Aortic smooth muscle cell (primary cell): Measurements from ENCODE around the gene PPP1CA. TPM values are rescaled to one million over a fixed set of nuclear protein-coding genes. Genes with fewer than 3 reads are reported as not detected.

Experiments
- total RNA-seq: library from RNA; depleted of rRNA; stranded (reverse); fragments of >200 nt; gene quantifications from 2 replicates; pipeline ENCODE4 v1.2.3, GENCODE V29; 2014

Gene PPP1CA
- total RNA-seq: 146 and 165 TPM in 2 replicates

GRCh38 chr11:67401495-67402191 lies at the start of gene PPP1CA:
Gene PPP1CA, minus strand, starts transcription at chr11:67401858. Its CDS starts 76 bp downstream, at chr11:67401782.

GRCh38 chr11:67437082-67437808 lies 35.6 kb upstream of the PPP1CA start, which contains the start of gene PTPRCAP:
Gene PTPRCAP, minus strand, starts transcription at chr11:67437682. Its CDS starts 63 bp downstream, at chr11:67437619.

GRCh38 chr11:67428052-67429001 lies 26.7 kb upstream of the PPP1CA start, which contains the start of gene RPS6KB2:
Gene RPS6KB2, plus strand, starts transcription at chr11:67428494. Its CDS starts 52 bp downstream, at chr11:67428546.

GRCh38 chr11:67415501-67416304 lies 14.0 kb upstream of the PPP1CA start, which contains the start of gene CARNS1:
Gene CARNS1, plus strand, starts transcription at chr11:67415678. Its CDS starts 522 bp downstream, at chr11:67416200.

GRCh38 chr11:67391304-67392182 lies 10.1 kb downstream of the PPP1CA start, which contains the start of gene RAD9A:
Gene RAD9A, plus strand, starts transcription at chr11:67391986. Its CDS starts 59 bp downstream, at chr11:67392045.

GRCh38 chr11:67372993-67373647 lies 28.5 kb downstream of the PPP1CA start, which contains the start of gene CLCF1:
Gene CLCF1, minus strand, starts transcription at chr11:67373598. Its CDS starts 59 bp downstream, at chr11:67373539.

GRCh38 chr11:67353317-67354074 lies 48.2 kb downstream of the PPP1CA start, which contains the start of gene POLD4:
Gene POLD4, minus strand, starts transcription at chr11:67353546. Its CDS starts 147 bp downstream, at chr11:67353399.

Other genes with a start within 250 kb of the PPP1CA start
- gene GRK2, start 135.4 kb downstream of the PPP1CA start, total RNA-seq: 26.0 and 31.7 TPM in 2 replicates
- gene ANKRD13D, start 112.6 kb downstream of the PPP1CA start, total RNA-seq: 46.2 and 58.3 TPM in 2 replicates
- gene SSH3, start 98.3 kb downstream of the PPP1CA start, total RNA-seq: 8.9 and 11.1 TPM in 2 replicates
- 38.7 and 39.3 TPM in 2 replicates for gene POLD4, start 48.3 kb downstream of the PPP1CA start, total RNA-seq
- 4.7 and 7.7 TPM in 2 replicates for gene CLCF1, start 28.3 kb downstream of the PPP1CA start, total RNA-seq
- gene RAD9A, start 9.9 kb downstream of the PPP1CA start, total RNA-seq: 5.2 and 5.8 TPM in 2 replicates
- gene TBC1D10C, start 2.2 kb upstream of the PPP1CA start, total RNA-seq: not detected in 2 replicates
- 0.13 and 0.75 TPM in 2 replicates for gene CARNS1, start 13.8 kb upstream of the PPP1CA start, total RNA-seq
- 42.8 and 53.8 TPM in 2 replicates for gene RPS6KB2, start 26.6 kb upstream of the PPP1CA start, total RNA-seq
- 0.25 and 0.26 TPM in 2 replicates for gene PTPRCAP, start 35.8 kb upstream of the PPP1CA start, total RNA-seq
- gene CORO1B, start 41.6 kb upstream of the PPP1CA start, total RNA-seq: 128 and 130 TPM in 2 replicates
- not detected in 2 replicates for gene GPR152, start 50.9 kb upstream of the PPP1CA start, total RNA-seq
- gene CABP4, start 53.5 kb upstream of the PPP1CA start, total RNA-seq: 0.19 and 0.26 TPM in 2 replicates
- gene TMEM134, start 67.4 kb upstream of the PPP1CA start, total RNA-seq: 20.5 and 21.1 TPM in 2 replicates
- 87.0 and 102 TPM in 2 replicates for gene AIP, start 81.2 kb upstream of the PPP1CA start, total RNA-seq
- gene PITPNM1, start 103.5 kb upstream of the PPP1CA start, total RNA-seq: 28.8 and 41.4 TPM in 2 replicates
- gene CDK2AP2, start 106.3 kb upstream of the PPP1CA start, total RNA-seq: 15.4 and 16.2 TPM in 2 replicates
- gene CABP2, start 121.6 kb upstream of the PPP1CA start, total RNA-seq: not detected in 2 replicates
- 1,013 and 1,126 TPM in 2 replicates for gene GSTP1, start 182.0 kb upstream of the PPP1CA start, total RNA-seq
- gene NDUFV1, start 205.1 kb upstream of the PPP1CA start, total RNA-seq: 164 and 209 TPM in 2 replicates
- 5.1 and 7.3 TPM in 2 replicates for gene NUDT8, start 228.1 kb upstream of the PPP1CA start, total RNA-seq
- not detected in 2 replicates for gene TBX10, start 237.9 kb upstream of the PPP1CA start, total RNA-seq
- gene ACY3, start 248.9 kb upstream of the PPP1CA start, total RNA-seq: not detected in 2 replicates